K562 (cell line): Measurements from ENCODE around the gene TMEM181. TPM values are rescaled to one million over a fixed set of nuclear protein-coding genes. Genes with fewer than 3 reads are reported as not detected.

Experiments used
- ATAC-seq: fragments of 200-7000 bp; cut with Tn5 transposase; 3 replicates; pipeline ENCODE4 v1.9.1; 2020; ENCODE audit warnings: moderate library complexity
- BruUV-seq: library from RNA; stranded (reverse); fragments of 400-500 nt; replicated peaks from 2 replicates; lab custom pipeline; 2021; lab: Mats Ljungman, UMichigan
- CTCF ChIA-PET: fragments of 300-600 bp; formaldehyde crosslinking; extraction: SDS; loops from one replicate; lab custom pipeline; 2021; ENCODE audit warnings: low intra/inter-chr PET ratio; lab: Yijun Ruan, JAX
- POLR2A ChIA-PET: fragments of 300-600, 350-650 bp; sonication (Branson Sonifier 250); formaldehyde crosslinking; extraction: SDS; loops from one replicate; lab custom pipeline; 2021; ENCODE audit warnings: antibody characterized with exemption, inconsistent platforms; lab: Yijun Ruan, JAX
- DNase-seq, 4 experiments: peaks; one replicate each; pipeline versions ENCODE4 v3.0.0 to v3.0.0-alpha.2; 2011 to 2018; ENCODE audit warnings: low spot score in 3 of 4, mixed read lengths in 3 of 4; ENCODE audit errors: extremely low read depth in 1 of 4
- FAIRE-seq: peaks from 2 replicates; lab custom pipeline; 2011; peaks lifted over from hg19 to GRCh38; lab: Jason Lieb, UNC
- H2AFZ ChIP-seq: 2 replicates; pipeline ENCODE4 v1.6.0; 2011; ENCODE audit warnings: low read depth, low read length, control low read depth, inconsistent platforms
- H3K27ac ChIP-seq: fragments of 200-600 bp; 3 replicates; pipeline ENCODE4 v1.8.0; 2011; ENCODE audit warnings: low read depth, mild to moderate bottlenecking, control low read depth, inconsistent platforms, low read length, moderate library complexity, mixed read lengths; ENCODE audit errors: extremely low read depth
- H3K27me3 ChIP-seq, 2 experiments: fragments of 300-600 bp in 1 of 2; 2 replicates in 1 of 2; 3 replicates in 1 of 2; pipeline versions ENCODE4 v1.6.0 to v1.8.0; 2011; ENCODE audit warnings: inconsistent platforms in 2 of 2, low read length in 2 of 2, mild to moderate bottlenecking in 1 of 2, mixed read lengths in 1 of 2, moderate library complexity in 1 of 2; ENCODE audit not compliant: control insufficient read depth in 2 of 2, insufficient read depth in 2 of 2
- H3K36me3 ChIP-seq: fragments of 300-600 bp; 3 replicates; pipeline ENCODE4 v1.8.0; 2011; ENCODE audit warnings: mild to moderate bottlenecking, low read length, inconsistent platforms; ENCODE audit not compliant: control insufficient read depth, insufficient read depth
- H3K4me1 ChIP-seq, 2 experiments: fragments of 200-600 bp in 1 of 2; replicated peaks in 1 of 2; 2 replicates in 1 of 2; 3 replicates in 1 of 2; pipeline versions ENCODE4 v1.5.1 to v1.8.0; 2011; ENCODE audit warnings: inconsistent platforms in 2 of 2, low read length in 2 of 2, mild to moderate bottlenecking in 1 of 2, mixed read lengths in 1 of 2, moderate library complexity in 1 of 2; ENCODE audit not compliant: control insufficient read depth in 2 of 2, insufficient read depth in 2 of 2
- H3K4me2 ChIP-seq: 2 replicates; pipeline ENCODE4 v1.6.1; 2011; ENCODE audit warnings: low read length, control low read depth, inconsistent platforms, mixed read lengths; ENCODE audit not compliant: insufficient read depth
- H3K4me3 ChIP-seq: fragments of 200-600 bp; sonication (generic), shearing (Covaris generic); 2 replicates; pipeline ENCODE4 v1.5.1; 2016; ENCODE audit warnings: control low read depth, inconsistent platforms
- H3K79me2 ChIP-seq: fragments of 200-600 bp; 3 replicates; pipeline ENCODE4 v1.8.0; 2011; ENCODE audit warnings: low read length, inconsistent platforms; ENCODE audit not compliant: control insufficient read depth, insufficient read depth
- H3K9ac ChIP-seq, 2 experiments: 2 replicates each; pipeline versions ENCODE4 v1.6.0 to v1.6.1; 2011; ENCODE audit warnings: low read depth in 2 of 2, low read length in 2 of 2, control low read depth in 1 of 2, inconsistent platforms in 1 of 2, mild to moderate bottlenecking in 1 of 2, mixed read lengths in 1 of 2; ENCODE audit not compliant: insufficient read depth in 1 of 2
- H3K9me1 ChIP-seq: one replicate; pipeline ENCODE4 v1.6.0; 2011; ENCODE audit warnings: inconsistent platforms, mild to moderate bottlenecking, low read length, moderate library complexity; ENCODE audit not compliant: control insufficient read depth, insufficient read depth
- H3K9me3 ChIP-seq: replicated peaks from 2 replicates; pipeline ENCODE4 v1.5.1; 2011; ENCODE audit warnings: low read depth, low read length, inconsistent platforms; ENCODE audit not compliant: control insufficient read depth, insufficient read depth
- H4K20me1 ChIP-seq: replicated peaks from 2 replicates; pipeline ENCODE4 v1.6.1; 2011; ENCODE audit warnings: low read length, inconsistent platforms, mixed read lengths; ENCODE audit not compliant: control insufficient read depth, insufficient read depth
- BRCA1 ChIP-seq, 2 experiments: fragments of 450-650 bp in 1 of 2; sonication (generic) in 1 of 2; formaldehyde crosslinking in 1 of 2; IDR thresholded peaks; 2 replicates each; pipeline versions ENCODE4 v1.5.0 to v1.6.1; 2017 to 2020; ENCODE audit warnings: mild to moderate bottlenecking in 1 of 2, missing genetic modification reagents in 1 of 2
- CBX2 ChIP-seq: fragments of 200-600 bp; sonication (generic); IDR thresholded peaks from one replicate; pipeline ENCODE4 v1.6.1; 2012; ENCODE audit warnings: mild to moderate bottlenecking, low read length, inconsistent platforms; ENCODE audit not compliant: insufficient read depth, poor library complexity, severe bottlenecking
- CBX8 ChIP-seq: fragments of 200-600 bp; sonication (generic); IDR thresholded peaks from 2 replicates; pipeline ENCODE4 v1.6.1; 2012; ENCODE audit warnings: borderline replicate concordance, mixed run types, low read depth, mild to moderate bottlenecking, moderate library complexity, mixed read lengths, low read length, control low read depth, inconsistent platforms; ENCODE audit not compliant: poor library complexity, severe bottlenecking; ENCODE audit errors: extremely low read depth
- CEBPB ChIP-seq: fragments of 450-650 bp; IDR thresholded peaks from 2 replicates; pipeline ENCODE4 v1.6.1; 2016; ENCODE audit warnings: missing genetic modification characterization, missing compliant biosample characterization
- CEBPG ChIP-seq, 3 experiments: fragments of 200-800 bp in 1 of 3; sonication (Bioruptor generic) in 1 of 3; sonication (generic) in 1 of 3; formaldehyde crosslinking in 1 of 3; IDR thresholded peaks in 2 of 3; conservative IDR thresholded peaks in 1 of 3; 2 replicates each; pipeline versions ENCODE4 v1.6.1 to v1.8.0; 2016 to 2022; ENCODE audit warnings: missing compliant biosample characterization in 2 of 3, missing genetic modification characterization in 2 of 3, mild to moderate bottlenecking in 1 of 3, missing genetic modification reagents in 1 of 3
- HMGXB4 ChIP-seq: sonication (generic); formaldehyde crosslinking; IDR thresholded peaks from 2 replicates; pipeline ENCODE4 v1.8.1; 2023; ENCODE audit warnings: mild to moderate bottlenecking, missing genetic modification reagents
- HNRNPH1 ChIP-seq: fragments of 200-400 bp; formaldehyde crosslinking; optimal IDR thresholded peaks from 2 replicates; pipeline ENCODE3; 2017; ENCODE audit warnings: low read depth, mild to moderate bottlenecking, low read length, moderate library complexity
- HNRNPLL ChIP-seq: fragments of 200-400 bp; formaldehyde crosslinking; IDR thresholded peaks from 2 replicates; pipeline ENCODE4 v1.6.1; 2017; ENCODE audit warnings: low read length, low read depth, mild to moderate bottlenecking; ENCODE audit not compliant: poor library complexity, severe bottlenecking
- LCOR ChIP-seq: sonication (generic); formaldehyde crosslinking; IDR thresholded peaks from 2 replicates; pipeline ENCODE4 v1.8.0; 2022; ENCODE audit warnings: mild to moderate bottlenecking, missing genetic modification reagents
- PHF8 ChIP-seq: fragments of 200-600 bp; sonication (generic); IDR thresholded peaks from 2 replicates; pipeline ENCODE4 v1.6.1; 2012; ENCODE audit warnings: mixed run types, mild to moderate bottlenecking, inconsistent platforms, low read length, moderate library complexity, borderline replicate concordance
- PURB ChIP-seq: sonication (generic); formaldehyde crosslinking; IDR thresholded peaks from 2 replicates; pipeline ENCODE4 v1.9.0; 2021; ENCODE audit warnings: low read depth, mild to moderate bottlenecking, missing genetic modification reagents
- RBM14 ChIP-seq: fragments of 200-400 bp; formaldehyde crosslinking; IDR thresholded peaks from 2 replicates; pipeline ENCODE4 v1.6.1; 2018; ENCODE audit warnings: low read depth, mild to moderate bottlenecking, low read length, moderate library complexity, borderline replicate concordance; ENCODE audit not compliant: insufficient read depth
- RNF2 ChIP-seq: sonication (generic); IDR thresholded peaks from 2 replicates; pipeline ENCODE4 v1.6.1; 2016
- SMARCA4 ChIP-seq: fragments of 450-650 bp; IDR thresholded peaks from 2 replicates; pipeline ENCODE4 v1.6.1; 2016
- THRB ChIP-seq: fragments of 450-650 bp; formaldehyde crosslinking; conservative IDR thresholded peaks from 2 replicates; pipeline ENCODE4 v1.4.0; 2022; ENCODE audit warnings: mild to moderate bottlenecking, missing genetic modification characterization
- U2AF2 ChIP-seq: fragments of 200-400 bp; formaldehyde crosslinking; optimal IDR thresholded peaks from 2 replicates; pipeline ENCODE3; 2017; ENCODE audit warnings: low read depth, mild to moderate bottlenecking, low read length
- ZNF696 ChIP-seq: fragments of 250-450 bp; sonication (Bioruptor Pico); conservative IDR thresholded peaks from 2 replicates; pipeline ENCODE4 v1.4.0; 2020; ENCODE audit warnings: mild to moderate bottlenecking, moderate library complexity
- ZNF76 ChIP-seq: fragments of 250-450 bp; sonication (Bioruptor Pico); IDR thresholded peaks from 2 replicates; pipeline ENCODE4 v1.4.0; 2020; ENCODE audit warnings: mild to moderate bottlenecking, moderate library complexity, borderline replicate concordance
- WGBS: fragments of 100-300 bp; shearing (Covaris generic); methylation state at CpG from one replicate; pipeline ENCODE4 v1.1.6; 2016; ENCODE audit warnings: low coverage, mixed read lengths; ENCODE audit not compliant: insufficient coverage; ENCODE audit errors: missing lambda C conversion rate; 5-methylcytosine and 5-hydroxymethylcytosine counted together
- in situ Hi-C: fragments of 300-500 bp; cut with MboI; formaldehyde crosslinking; loops from 4 replicates; pipeline ENCODE4 v1.15.0; 2018; ENCODE audit warnings: inconsistent platforms, mixed read lengths
- intact Hi-C: fragments of 100-400 bp; cut with micrococcal nuclease; formaldehyde crosslinking; loops from 2 replicates; pipeline ENCODE4 v1.14.2; 2022
- polyA plus RNA-seq, 8 experiments: library from polyadenylated mRNA; depleted of rRNA in 4 of 8; stranded (reverse) in 5 of 8; unstranded in 3 of 8; fragments of >200 nt; fragmentation: Nextera tagmentation in 2 of 8; fragmentation: Illumina TruSeq in 1 of 8; extraction: Ambion mirVana in 2 of 8; extraction: Trizol in 1 of 8; gene quantifications; 2 replicates each; pipeline versions ENCODE4 v1.2.1 to v1.2.3, GENCODE V29; 2011 to 2014; ENCODE audit warnings: inconsistent platforms in 1 of 8, missing spikeins in 1 of 8
- total RNA-seq, 7 experiments: library from RNA; depleted of rRNA in 6 of 7; stranded (reverse); fragments of >200 nt in 6 of 7; fragmentation: Illumina TruSeq in 2 of 7; extraction: Trizol in 2 of 7; gene quantifications; 2 replicates each; pipeline versions ENCODE4 v1.2.1 to v1.2.3, GENCODE V29; 2011 to 2021; ENCODE audit warnings: low replicate concordance in 1 of 7

Gene TMEM181
- total and polyA plus RNA-seq, 9 of the 15 experiments (the other 6 are each of a cell fraction or from before 2014, with no cell fraction given) = 5.6 to 27.2 (median 19.9) TPM

DNA sequence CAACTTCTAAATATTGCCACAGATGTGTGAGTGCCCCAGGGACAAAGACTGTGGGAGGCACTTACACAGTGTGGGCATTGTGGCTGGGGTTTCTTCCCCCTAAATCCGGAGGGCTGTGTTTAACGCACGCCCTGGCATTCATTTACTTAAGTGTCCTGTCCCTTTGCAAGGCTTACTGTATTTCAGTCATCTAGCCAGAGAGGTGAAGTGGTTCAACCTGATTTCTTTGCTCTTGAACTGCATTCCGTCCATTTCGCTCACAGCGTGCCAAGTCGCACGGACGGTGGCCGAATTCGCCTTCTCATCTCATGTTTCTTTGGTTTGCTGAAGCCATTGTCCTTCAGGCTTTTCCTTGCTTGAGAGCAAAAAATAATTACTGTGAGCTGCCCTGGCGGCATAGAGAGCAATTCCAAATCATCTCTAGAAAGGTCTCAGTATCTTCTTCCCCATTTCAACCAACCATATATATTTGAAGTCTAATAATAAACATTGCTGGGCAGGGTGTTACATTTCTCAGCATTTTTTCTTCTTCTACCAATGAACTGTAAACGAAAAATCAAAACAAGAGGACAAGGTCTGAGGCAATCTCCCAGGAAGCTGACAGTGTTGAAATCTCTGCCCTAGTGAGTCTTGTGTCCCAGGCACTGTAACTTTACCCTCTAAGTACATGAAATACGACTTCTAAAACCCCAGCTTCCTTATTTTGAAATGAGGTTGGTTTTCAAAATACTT is 106.9 kb downstream of the TMEM181 start:
- no peaks in the 10 kb centered on the region for H3K9me3 ChIP-seq
- no peak for ATAC-seq
- H3K4me1 ChIP-seq = peaks cover 0 to 3% of the 10 kb centered on the region in 2 experiments; a peak in 1 of 5 replicates
- no peak overlapping the region for H3K4me3 ChIP-seq
- intact Hi-C loops (no loop called here), in situ Hi-C loops (no loop called here)
- ChIA-PET POLR2A (no interaction called here), CTCF (no interaction called here)
- H3K27ac ChIP-seq = no peak overlapping the region
- no peaks in the 10 kb centered on the region for H3K9me1 ChIP-seq
- 32% methylated on average over 14 of the region's 14 CpGs for WGBS
- DNase-seq = no peak
- no peak overlapping the region for H3K4me2 ChIP-seq
- peaks cover 4% of the 10 kb centered on the region for H4K20me1 ChIP-seq
- H3K36me3 ChIP-seq = no peaks in the 10 kb centered on the region
- no peak overlapping the region for H3K9ac ChIP-seq
- no TSS peak for BruUV-seq
- no peak overlapping the region for H2AFZ ChIP-seq
- no peak for TF ChIP-seq HNRNPH1
- TF ChIP-seq ZNF696 (CRISPR knock-in tag) = no peak
- TF ChIP-seq RNF2 = peak; percentile 25
- TF ChIP-seq CEBPG (CRISPR knock-in tag; IDR thresholded peaks at IDR 0.05) = no peak
- TF ChIP-seq CEBPG (tag; conservative IDR thresholded peaks at IDR 0.05 in 1 of 2, IDR thresholded peaks at IDR 0.05 in 1 of 2) = peak in 1 of 2 experiments; percentile 45; a peak in 1 of 4 replicates
- no peak for TF ChIP-seq PHF8
- no peak for TF ChIP-seq HMGXB4 (CRISPR knock-in tag)
- TF ChIP-seq CBX2 = peak; percentile 62
- TF ChIP-seq THRB (CRISPR knock-in tag) = no peak
- no peak for TF ChIP-seq RBM14
- TF ChIP-seq BRCA1 (IDR thresholded peaks at IDR 0.05) = no peak
- TF ChIP-seq BRCA1 (CRISPR knock-in tag; IDR thresholded peaks at IDR 0.05) = no peak
- no peak for TF ChIP-seq U2AF2
- no peak for TF ChIP-seq HNRNPLL
- no peak for TF ChIP-seq PURB (CRISPR knock-in tag)
- TF ChIP-seq CEBPB (tag) = peak; percentile 44; the same call in 1 of the 2 replicates
- no peak for TF ChIP-seq SMARCA4
- TF ChIP-seq CBX8 = peak; percentile 28
- TF ChIP-seq LCOR = no peak
- no peak for TF ChIP-seq ZNF76 (CRISPR knock-in tag)
- no peak for FAIRE-seq
- H3K27me3 ChIP-seq = peaks cover 75 to 81% of the 10 kb centered on the region in 2 experiments
- H3K79me2 ChIP-seq = no peaks in the 10 kb centered on the region
